DLD1 (cell line): Measurements from ENCODE around the gene C6orf118.

Experiments used
- in situ Hi-C: cut with HindIII; loops from 2 replicates; pipeline ENCODE4 v1.10.0; 2017; ENCODE audit warnings: low sequenced_read_pairs

C6orf118 gene

DNA sequence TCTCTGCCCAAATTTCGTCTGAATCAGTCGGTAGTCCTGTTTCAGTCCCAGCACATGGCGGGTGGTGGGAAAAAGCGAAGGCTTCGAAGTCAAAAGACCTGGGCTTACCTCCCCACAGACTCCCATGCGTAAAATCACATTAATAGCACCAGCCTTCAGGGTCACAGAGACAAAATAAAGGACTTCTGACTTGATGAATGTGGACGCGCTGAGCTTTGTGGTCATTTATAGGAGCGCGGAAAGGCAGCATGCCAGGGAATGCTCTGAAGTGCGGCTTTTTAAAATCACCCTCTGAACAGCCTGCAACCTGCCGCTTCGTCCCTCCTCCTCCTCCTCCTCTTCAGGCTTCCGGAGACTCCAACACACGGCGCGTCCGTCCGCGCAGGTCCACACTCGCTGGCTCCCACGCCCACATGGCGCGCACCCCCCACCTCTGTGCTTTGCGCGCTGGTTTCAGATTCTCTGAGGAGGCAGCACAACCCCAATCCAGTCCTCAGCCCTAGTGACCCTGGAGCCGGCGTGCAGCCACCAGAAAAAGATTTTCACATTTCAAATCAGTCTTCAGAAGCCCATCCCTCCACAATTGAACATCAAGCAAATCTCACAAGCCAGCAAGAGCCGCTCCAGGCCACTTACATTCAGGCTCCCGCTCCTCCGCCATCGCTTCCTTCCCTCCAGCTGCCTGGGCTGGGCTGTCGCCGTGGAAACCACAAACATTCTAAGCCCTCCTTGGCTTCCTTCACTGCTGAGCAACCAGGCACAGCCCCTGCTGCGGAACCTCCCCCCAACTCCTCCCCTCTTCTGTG lies at the start of gene C6orf118:
TSS of gene C6orf118 (minus strand) at position 680 of the 806 bp plus-strand sequence. CDS start at position 661, 19 bp downstream.
- in situ Hi-C loops = no loop called here

DNA sequence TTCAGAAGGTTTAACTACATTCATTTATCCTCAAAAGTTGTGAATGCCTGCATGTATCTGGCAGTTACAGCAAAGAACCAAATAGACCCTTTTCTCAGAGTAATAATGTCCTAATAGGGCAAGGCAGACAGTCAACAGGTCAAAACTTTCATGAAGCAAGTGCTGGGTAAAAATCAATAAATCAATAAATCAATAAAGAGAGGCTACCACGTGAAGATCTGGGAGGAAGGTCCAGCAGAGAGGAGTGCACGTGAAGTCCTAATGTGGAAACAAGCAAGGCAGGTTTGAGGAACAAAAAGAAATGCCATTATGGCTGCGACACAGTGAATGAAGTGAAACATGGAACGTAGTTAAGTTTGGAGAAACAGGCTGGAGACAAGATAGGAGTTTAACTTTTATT lies 36.3 kb upstream of the C6orf118 start:
- in situ Hi-C loops = no loop called here

DNA sequence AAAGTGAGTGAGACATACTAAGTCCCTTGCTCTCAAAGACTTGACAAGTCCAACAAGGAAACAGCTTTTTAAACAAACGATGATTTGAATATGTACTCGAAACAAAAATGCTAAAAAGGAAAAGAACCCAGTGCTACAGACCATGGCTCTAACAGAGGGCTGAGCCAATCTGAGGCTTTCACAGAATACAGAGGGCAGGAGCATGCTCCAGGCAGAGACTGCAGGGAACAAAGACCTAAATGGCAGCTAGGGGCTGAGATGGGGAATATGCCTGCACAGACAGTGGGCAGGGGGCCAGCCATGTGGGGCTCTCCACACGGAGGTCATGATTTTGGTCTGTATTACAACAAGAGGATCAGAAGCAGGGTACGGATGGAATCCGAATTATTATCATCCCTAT lies 31.1 kb upstream of the C6orf118 start:
- in situ Hi-C loops = no loop called here

DNA sequence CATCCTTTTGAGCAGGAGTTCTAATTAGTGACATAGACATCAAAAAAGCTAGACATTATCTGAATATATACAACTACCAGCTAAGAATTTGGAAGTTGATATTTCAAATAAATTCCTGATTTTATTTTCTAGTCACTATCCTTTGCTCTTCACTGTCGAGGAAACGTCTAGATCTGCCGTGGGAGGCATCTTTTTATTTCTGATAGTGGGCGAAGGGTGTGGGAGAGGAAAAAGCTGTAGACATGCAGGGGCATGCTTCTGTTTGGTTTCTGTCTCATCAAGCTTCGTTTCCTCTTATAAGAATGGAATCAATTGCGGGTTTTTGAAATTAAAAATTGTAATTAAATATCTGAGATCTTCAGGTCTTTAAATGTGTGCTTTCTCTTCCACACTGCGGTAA lies 16.2 kb upstream of the C6orf118 start:
- in situ Hi-C loops = no loop called here

DNA sequence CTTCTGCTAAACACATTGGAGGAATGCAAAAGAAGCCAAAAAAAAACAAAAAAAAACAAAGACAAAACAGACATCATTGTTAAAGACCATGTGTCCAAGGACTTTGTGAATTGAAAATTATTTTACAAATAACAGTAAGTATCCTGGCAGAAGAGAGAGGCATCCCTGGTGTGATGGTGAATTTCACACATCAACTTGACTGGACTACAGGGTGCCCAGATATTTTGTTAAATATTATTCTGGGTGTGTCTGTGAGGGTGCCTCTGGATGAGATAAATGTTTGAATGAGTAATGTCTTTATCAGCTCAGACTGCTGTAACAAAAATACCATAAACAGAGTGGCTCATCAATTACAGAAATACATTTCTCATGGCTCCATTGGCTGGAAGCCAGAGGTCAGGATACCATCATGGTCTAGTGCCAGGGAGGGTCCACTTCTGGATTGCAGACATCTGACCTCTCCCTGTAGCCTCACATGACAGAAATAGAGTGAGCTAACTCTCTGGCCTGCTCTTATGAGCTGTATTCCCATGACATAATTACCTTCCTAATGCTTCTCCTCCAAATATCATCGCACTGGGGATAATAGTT lies 12.2 kb upstream of the C6orf118 start:
- in situ Hi-C loops = no loop called here

DNA sequence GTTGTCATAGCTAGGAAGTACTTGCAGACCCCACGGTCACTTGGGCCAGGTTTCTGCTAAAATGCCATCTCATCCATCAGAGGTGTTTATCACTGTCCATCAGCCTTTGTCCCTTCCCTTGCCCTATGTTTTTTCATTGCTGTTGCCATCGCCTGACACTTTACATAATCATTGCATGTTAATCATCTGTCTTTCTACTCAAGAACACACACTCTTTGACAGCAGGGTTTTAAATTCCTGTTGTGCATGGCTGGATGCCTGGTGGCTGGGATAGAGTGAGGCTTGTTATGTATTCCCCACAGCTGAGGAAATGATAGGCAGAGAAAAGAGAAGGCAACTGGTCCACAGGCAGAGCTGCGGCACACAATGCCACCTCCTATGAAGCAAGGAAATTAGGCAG lies 11.7 kb upstream of the C6orf118 start:
- in situ Hi-C loops = no loop called here

DNA sequence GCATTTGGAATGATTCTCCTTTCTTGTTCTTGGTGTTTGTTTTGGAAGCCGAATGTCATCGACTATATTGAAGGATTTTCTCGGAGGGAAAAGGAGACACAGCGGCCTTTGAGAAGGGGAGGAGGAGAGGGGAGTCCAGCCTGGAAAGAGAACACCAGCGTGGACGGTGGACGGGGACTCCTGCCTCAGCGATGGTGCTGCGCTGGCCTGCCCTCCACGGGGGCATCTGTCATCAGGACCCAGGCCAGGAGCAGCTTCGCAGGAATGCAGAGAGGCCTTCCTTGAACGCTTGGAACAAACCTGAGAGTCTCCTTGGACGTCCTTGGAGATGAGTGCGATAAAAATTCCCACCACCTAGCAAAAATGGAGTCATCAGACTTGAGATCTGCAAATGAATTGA lies 8.3 kb upstream of the C6orf118 start:
- in situ Hi-C loops = no loop called here

DNA sequence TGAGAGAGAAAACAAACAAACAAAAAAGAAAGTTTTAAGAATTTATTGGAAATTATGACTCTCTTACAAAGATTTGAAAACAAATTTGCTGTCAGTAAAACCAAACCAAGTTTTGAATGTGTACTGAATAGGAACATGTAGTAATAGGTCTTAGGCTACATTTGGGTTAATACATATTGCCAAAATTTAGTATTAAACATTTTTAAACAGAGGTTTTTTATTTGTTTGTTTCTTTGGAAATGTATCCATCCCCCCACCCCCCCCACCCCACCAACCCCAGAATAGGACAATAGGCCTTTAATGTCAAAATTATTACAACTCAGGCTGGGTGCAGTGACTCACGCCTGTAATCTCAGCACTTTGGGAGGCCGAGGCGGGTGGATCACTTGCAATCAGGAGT lies 2.5 kb downstream of the C6orf118 start:
- in situ Hi-C loops = no loop called here

DNA sequence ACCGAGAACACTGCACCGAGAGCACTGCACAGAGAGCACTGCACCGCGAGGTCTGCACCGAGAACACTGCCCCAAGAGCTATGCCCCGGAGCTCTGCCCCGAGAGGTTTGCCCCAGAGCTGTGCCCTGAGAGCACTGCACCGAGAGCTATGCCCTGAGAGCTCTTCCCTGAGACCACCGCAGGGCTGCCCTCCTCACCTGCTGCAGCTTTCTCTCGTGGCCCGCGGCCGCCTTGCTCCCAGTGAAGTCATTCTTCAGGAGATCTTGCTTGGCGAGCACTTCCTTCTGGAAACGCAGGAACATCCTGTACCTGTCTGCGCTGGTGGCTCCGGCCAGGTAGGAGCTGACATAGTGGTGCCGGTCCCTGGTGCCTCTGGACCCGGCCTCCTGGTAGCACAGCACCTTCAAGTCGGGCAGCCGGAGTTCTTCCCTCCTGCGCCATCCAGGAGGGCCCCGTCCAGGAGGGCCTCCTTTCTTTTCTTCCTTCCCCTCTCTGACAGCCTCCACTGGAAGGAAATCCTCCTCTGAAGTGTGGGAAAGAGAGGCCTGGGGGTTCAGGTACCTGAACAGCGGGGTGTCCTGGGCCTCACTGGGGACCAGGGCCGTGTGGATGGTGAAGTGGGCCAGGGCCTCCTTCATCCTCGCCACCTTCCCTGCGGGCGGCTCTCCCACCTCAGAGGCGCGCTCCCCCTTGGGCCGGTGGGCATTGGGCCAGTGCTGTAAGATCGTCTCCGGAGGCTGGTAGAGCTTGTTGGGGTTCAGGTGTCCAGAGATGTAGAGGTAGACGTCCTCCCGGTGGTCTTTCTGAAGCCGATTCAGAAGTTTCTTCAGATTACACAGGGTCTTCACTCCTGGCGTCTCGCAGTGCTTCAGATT lies 7.8 kb downstream of the C6orf118 start:
- in situ Hi-C loops = no loop called here

DNA sequence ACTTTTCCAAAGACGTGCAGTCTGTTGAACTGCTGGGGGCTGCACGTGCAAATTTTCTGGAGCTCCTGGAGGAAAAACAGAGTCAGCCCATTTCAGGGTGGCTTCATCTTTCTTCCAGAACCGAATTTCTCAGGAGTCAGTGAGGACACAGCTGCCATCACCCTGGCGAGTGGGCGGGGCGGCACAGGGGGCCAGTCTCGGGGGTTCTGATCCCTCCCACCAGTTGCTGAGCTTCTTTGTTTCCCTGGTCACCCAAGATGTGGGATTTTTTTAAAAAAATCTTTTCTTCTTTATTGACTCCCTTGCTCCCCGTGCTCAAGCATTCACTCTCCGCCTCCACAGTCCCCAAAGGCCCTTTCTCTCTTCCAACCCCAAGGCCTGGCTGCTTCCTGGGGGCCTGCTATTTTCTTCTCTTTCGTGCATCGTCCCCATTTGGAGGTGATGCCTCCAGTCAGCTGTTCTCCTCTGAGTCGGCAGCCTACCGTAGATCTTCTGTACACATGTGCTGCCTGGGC lies 8.9 kb downstream of the C6orf118 start:
- in situ Hi-C loops = no loop called here

DNA sequence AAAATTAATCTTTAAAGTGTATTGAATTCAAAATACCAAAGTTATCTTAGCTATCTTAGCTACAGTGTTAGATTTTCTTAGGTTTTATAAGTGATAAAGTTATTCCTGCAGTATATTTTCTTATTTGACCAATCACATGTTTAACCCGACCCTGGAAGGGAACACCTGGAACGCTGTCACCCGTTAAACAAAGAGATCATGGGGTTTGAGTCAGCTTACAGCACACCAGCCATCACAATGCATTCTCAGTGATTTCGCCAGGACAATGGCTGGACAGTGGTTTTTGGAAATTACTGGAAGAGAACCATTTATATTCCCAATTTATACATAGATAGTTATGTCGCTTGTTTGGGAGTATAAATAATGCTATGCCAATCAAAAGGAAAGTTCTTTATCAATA lies 10.5 kb downstream of the C6orf118 start:
- in situ Hi-C loops = no loop called here

DNA sequence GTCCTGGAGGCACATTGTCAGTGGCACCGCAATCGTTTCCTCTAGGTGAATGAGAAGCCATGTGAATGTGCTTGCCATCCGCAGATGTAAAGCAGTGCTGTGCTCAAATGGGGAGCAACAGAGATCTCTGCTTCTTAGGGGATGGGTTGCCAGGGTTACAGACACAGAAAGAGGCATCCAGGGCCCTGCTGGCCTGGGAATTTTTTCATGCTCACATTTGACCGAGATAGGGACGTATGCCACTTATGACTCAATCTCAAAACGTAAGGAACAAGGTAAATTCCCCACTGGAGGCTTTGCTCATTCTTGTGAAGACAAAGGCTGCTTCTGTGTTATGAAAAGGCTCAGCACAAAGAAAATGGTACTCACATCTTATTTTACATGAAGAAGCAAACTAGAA lies 11.0 kb downstream of the C6orf118 start:
- in situ Hi-C loops = no loop called here

DNA sequence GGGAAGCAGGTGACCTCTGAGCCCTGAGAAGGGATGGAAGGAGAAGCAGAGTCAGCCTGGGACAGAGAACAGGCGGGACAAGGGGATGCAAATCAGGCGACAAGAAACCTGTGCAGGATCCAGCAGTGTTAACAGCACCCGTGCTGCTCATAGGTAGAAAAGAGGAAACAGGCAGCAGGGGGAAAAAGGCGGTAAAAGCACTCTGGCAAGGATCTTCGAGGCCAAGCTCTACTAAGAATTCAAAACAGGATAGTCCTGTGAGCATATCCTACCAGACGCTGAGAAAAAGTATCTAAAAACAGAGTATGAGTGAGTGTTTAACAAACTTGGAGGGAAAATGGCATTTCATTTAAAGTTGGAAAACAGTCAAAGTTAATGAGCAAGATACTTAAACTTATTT lies 16.7 kb downstream of the C6orf118 start:
- in situ Hi-C loops = no loop called here

DNA sequence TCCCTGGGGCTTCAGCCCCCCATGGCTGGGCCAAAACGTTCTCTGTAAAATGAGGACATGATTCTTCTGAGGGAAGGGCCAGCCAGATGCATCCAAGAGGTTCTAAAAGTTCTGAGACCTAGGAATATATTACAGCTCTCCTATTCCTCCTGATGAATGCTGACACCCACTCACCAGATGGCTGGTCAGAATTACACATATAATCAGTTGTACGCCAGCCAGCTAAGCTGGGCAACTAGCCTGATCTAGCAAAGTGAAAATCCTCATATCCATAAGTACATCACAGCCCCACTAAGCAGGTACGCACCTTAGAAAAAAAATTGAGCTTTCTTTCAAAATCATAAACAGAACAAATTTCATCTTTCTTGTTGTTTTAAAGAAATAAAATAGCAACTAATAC lies 34.8 kb downstream of the C6orf118 start:
- in situ Hi-C loops = no loop called here

DNA sequence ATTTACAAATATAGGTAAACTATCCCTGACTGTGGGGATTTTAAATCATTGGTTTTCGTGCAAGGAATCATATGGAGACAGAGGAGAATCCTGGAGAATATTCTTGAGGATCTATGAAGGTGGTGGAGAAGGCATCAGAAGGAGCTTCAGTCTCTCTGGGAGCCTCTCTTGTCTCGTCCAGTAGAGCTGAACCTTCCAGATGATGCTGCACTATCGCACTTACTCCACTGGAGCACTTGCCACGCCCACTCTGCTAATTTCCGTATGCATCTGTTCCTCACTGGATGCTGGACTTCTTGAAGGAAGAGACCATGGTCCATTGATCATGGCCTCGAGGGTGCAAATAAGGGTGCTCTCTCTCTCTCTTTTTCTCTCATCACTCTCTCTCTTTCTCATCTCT lies 36.8 kb downstream of the C6orf118 start:
- in situ Hi-C loops = no loop called here

DNA sequence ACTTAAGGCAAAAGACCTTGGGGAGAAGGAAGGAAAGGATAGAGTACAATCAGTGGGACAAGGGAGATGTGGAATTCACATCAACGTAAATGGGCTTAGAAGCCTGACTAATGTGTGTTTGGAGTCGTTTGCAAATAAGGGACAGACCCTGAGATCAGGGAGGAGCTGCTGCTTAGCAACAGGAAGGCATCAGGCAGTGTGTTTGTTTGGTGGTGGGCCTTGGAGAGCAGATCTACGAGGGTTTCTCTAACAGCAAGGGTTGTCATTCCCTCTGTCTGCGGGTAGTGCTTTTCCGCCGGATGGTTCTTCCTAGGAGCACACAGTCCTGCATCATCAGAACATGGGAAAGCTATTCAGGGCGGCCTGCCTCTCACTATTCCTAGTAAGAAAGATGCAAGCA lies 40.4 kb downstream of the C6orf118 start:
- in situ Hi-C loops = no loop called here

DNA sequence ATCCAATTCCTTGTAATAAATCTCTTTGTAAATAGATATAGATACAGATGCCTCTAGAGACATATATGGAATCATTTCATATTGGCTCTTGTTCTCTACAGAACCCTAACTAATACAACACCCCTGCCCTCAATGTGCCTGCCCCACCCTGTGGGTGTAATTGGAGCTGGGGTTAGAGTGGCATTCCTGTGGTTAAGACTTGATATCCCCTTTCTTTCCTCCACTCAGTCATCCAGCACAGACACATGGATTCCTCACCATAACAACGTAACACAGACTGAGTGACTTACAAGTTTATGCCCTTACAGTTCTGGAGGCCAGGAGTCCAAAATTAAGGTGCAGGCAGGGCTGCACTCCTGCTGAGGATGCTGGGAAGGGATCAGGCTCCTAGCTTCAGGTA lies 42.8 kb downstream of the C6orf118 start:
- in situ Hi-C loops = no loop called here

DNA sequence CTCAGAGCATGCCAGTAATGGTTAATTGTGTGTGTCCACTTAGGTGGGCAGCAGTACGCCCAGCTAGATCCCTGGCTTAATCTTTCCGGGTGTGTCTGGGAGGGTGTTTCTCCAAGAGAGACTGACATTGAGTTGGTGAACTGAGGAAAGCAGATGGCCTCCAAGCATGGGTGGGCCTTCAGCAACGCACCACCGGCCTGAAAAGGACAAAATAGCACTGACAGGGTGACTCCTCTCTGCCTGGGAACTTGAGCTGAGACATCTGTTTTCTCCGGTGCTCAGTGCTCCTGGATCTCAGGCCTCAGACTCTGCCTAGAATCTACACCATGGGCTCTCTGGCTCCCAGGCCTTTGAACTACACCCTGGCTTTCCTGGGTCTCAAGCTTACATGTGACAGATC lies 43.2 kb downstream of the C6orf118 start:
- in situ Hi-C loops = no loop called here

DNA sequence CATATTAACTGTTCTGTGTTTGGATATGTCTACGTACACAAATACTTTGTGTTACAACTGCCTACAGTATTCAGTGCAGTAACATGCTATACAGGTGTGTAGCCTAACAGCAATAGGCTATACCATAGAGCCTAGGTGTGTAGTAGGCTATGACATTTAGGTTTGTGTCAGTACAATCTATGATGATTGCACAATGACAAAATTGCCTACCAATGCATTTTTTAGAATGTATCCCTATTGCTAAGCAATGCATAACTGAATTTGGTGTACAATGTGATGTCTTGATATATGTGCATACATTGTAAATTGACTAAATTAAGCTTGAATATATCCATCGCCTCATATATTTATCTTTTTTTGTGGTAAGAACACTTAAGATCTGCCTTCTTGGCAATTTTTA lies 48.9 kb downstream of the C6orf118 start:
- in situ Hi-C loops = no loop called here

DNA sequence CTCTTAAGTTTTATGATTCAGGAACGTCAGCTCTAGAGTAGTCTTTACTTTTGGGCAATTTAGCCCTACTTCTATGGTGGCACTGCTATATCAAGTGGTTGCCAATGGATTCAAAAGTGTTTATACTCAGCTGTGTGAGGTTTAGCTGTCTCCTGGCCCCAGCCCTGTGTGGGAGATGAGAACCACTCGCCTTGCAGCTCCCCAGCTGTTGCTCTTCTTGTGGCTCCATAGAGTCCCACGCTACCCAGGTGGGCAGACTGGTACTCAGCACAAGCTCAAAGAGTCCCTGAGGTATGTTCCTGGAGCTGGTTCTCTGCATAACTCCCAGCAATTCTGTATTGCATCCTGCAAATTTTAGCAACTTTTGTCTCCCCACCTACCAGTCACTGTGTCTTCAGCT lies 59.6 kb downstream of the C6orf118 start:
- in situ Hi-C loops = no loop called here

DNA sequence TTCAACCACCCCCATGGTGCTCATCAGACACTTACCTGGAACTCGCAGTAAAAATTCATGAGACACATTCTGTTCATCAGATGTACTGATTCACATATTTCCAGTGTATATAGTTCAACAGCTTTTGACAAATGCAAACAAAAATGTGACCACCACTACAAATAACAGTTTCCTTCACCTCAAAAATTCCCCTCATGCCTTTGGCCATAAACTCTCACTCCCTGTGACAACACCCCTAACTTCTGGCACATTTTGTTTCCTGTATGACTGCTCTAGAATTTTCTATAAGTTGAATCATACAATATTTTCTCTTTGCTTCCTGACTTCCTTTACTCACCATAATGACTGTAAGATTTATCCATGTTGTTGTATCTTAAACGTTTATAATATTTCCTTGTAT lies 63.7 kb downstream of the C6orf118 start:
- in situ Hi-C loops = no loop called here

DNA sequence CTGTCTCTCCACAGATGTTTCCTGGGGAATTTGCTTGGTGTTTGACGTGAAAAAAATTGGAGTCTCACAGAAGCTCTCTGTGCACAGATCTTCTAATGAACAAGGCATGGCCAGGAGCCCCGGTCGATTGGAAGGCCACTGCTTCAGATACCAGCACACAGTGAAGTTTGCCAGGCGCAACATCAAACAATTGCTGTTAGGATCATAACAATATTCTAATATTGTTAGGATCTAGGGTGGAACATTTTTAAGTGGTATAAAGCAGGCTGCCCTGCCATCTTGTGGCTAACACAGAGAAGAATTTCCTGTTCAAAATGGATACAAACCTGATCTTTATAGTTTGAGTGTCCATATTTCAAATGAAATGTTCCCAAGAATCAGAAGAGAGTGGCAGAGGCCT lies 64.1 kb downstream of the C6orf118 start:
- in situ Hi-C loops = no loop called here
